ENCODE results near the gene CTNNB1.

The CTNNB1 gene

GRCh38 chr3:41220906-41221677, 21.8 kb downstream of the CTNNB1 start:
- no peak for DNase-seq

- DNase-seq, result no peak
These were observed 22.7 kb downstream of the CTNNB1 start for GRCh38 chr3:41222012-41222411.

GRCh38 chr3:41222501-41222900, 23.2 kb downstream of the CTNNB1 start:
- DNase-seq, result no peak

- DNase-seq, result no peak
These were observed 23.8 kb downstream of the CTNNB1 start for GRCh38 chr3:41223078-41223477.

- DNase-seq, result no peak
These were observed 24.4 kb downstream of the CTNNB1 start for GRCh38 chr3:41223691-41224090.

- peak; percentile 85 for DNase-seq
These were observed 25.0 kb downstream of the CTNNB1 start for GRCh38 chr3:41224120-41224806.

GRCh38 chr3:41234823-41235721, 35.8 kb downstream of the CTNNB1 start:
- no peak for DNase-seq

GRCh38 chr3:41236228-41236627, 36.9 kb downstream of the CTNNB1 start:
- DNase-seq, result no peak

GRCh38 chr3:41237907-41238306, 38.6 kb downstream of the CTNNB1 start:
- no peak for DNase-seq

GRCh38 chr3:41239587-41239986, 40.3 kb downstream of the CTNNB1 start:
- peak; percentile 9 for DNase-seq

GRCh38 chr3:41241161-41241560, 41.9 kb downstream of the CTNNB1 start:
- no peak for DNase-seq

GRCh38 chr3:41241800-41242571, 42.7 kb downstream of the CTNNB1 start:
- no peak for DNase-seq

GRCh38 chr3:41243183-41243582, 43.9 kb downstream of the CTNNB1 start:
- DNase-seq, result no peak

- no peak for DNase-seq
These were observed 45.5 kb downstream of the CTNNB1 start for GRCh38 chr3:41244620-41245336.

- DNase-seq, result peak; percentile 47
These were observed 48.0 kb downstream of the CTNNB1 start for GRCh38 chr3:41247055-41248004.

- no peak for DNase-seq
These were observed 49.2 kb downstream of the CTNNB1 start for GRCh38 chr3:41248525-41248924.

GRCh38 chr3:41249318-41249717, 50.0 kb downstream of the CTNNB1 start:
- no peak for DNase-seq

- no peak for DNase-seq
These were observed 51.5 kb downstream of the CTNNB1 start for GRCh38 chr3:41250825-41251224.

GRCh38 chr3:41251593-41251992, 52.3 kb downstream of the CTNNB1 start:
- no peak for DNase-seq

- DNase-seq, result no peak
These were observed 59.0 kb downstream of the CTNNB1 start for GRCh38 chr3:41258239-41258800.
